ENCODE measurements around the gene IRF5.

- no peak for TF ChIP-seq MTA2 (IDR thresholded peaks at IDR 0.05; ENCODE audit: low read depth)
- no peak for TF ChIP-seq CREB1 (IDR thresholded peaks at IDR 0.05; ENCODE audit: low read depth)
- TF ChIP-seq YY1 (IDR thresholded peaks at IDR 0.05; ENCODE audit: low read depth, low read length) = no peak
- no peak for TF ChIP-seq CTCF (IDR thresholded peaks at IDR 0.05 in 2 of 3, conservative IDR thresholded peaks at IDR 0.05 in 1 of 3; ENCODE audit: control insufficient read depth in 2 of 3, extremely low read depth in 1 of 3, insufficient read depth in 1 of 3, low read depth in 3 of 3, low read length in 3 of 3)
- no peak for TF ChIP-seq EGR1 (IDR thresholded peaks at IDR 0.05; ENCODE audit: borderline replicate concordance in 1 of 2, low read depth in 2 of 2, low read length in 2 of 2)
- TF ChIP-seq MAX (IDR thresholded peaks at IDR 0.05; ENCODE audit: low read depth, low read length) = no peak
- TF ChIP-seq ZBTB40 (IDR thresholded peaks at IDR 0.05; ENCODE audit: borderline replicate concordance) = no peak
- TF ChIP-seq CEBPZ (IDR thresholded peaks at IDR 0.05; ENCODE audit: low read depth, low read length) = no peak
- no peak for TF ChIP-seq NR2C2 (IDR thresholded peaks at IDR 0.05; ENCODE audit: borderline replicate concordance, control insufficient read depth, insufficient read length, low read depth)
- TF ChIP-seq EP300 (IDR thresholded peaks at IDR 0.05; ENCODE audit: borderline replicate concordance in 1 of 2, control insufficient read depth in 1 of 2, low read depth in 2 of 2, low read length in 2 of 2) = no peak
- no peak for TF ChIP-seq FOS (IDR thresholded peaks at IDR 0.05; ENCODE audit: borderline replicate concordance, extremely low read depth, insufficient read length)
- TF ChIP-seq HDAC2 (IDR thresholded peaks at IDR 0.05) = no peak
Measured at GRCh38 chr7:128918016-128918665, 19.6 kb upstream of the IRF5 start.
